Measurements from ENCODE around the gene SRSF12.
"Not testable (repeated sequence)": the region's sequence is repeated elsewhere in the genome, so short reads cannot be mapped to it uniquely, and the experiment has no call there.

Gene SRSF12

DNA sequence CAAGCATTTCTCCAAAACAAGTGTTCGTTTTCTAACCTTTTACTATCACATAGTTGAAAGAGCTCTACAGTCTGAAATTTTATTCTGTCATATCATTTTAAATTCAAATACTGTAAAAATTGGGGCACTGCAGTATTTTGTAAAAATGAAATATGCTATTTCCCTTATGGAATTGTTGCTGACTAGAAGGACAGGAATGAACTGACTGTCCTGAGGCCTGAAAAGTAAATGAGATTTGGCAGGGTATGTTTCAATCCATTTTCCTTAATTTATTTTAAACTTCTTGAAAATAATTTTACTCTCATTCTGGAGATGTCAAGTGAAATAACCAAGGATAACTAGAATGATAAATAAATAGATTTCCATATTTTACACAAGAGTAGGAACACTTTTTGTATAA lies 49.2 kb downstream of the SRSF12 start:
- H3K27ac ChIP-seq = no peak overlapping the region
- no peak for TF ChIP-seq ZFX (IDR thresholded peaks at IDR 0.05)
- TF ChIP-seq, protein P1, sequence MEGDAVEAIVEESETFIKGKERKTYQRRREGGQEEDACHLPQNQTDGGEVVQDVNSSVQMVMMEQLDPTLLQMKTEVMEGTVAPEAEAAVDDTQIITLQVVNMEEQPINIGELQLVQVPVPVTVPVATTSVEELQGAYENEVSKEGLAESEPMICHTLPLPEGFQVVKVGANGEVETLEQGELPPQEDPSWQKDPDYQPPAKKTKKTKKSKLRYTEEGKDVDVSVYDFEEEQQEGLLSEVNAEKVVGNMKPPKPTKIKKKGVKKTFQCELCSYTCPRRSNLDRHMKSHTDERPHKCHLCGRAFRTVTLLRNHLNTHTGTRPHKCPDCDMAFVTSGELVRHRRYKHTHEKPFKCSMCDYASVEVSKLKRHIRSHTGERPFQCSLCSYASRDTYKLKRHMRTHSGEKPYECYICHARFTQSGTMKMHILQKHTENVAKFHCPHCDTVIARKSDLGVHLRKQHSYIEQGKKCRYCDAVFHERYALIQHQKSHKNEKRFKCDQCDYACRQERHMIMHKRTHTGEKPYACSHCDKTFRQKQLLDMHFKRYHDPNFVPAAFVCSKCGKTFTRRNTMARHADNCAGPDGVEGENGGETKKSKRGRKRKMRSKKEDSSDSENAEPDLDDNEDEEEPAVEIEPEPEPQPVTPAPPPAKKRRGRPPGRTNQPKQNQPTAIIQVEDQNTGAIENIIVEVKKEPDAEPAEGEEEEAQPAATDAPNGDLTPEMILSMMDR (conservative IDR thresholded peaks at IDR 0.05) = no peak

DNA sequence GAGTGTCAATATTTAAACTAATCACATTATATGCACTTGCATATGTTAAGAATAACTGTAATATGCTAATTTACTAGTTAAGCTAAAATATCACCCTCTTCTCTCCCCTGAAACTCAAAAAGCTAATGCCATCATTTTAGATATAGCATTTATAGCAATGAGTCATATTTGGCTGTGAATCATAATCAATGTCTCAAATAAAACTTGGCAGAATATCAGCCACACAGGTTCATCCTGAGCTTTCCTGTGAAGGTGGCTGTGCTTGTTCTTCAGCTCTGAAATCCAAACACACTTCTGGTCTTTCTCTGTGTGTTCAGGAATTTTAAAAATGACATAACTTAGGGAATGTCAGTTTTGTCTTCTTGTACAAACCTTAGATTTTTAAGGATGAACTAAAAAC lies 50.1 kb downstream of the SRSF12 start:
- TF ChIP-seq, protein P1 (conservative IDR thresholded peaks at IDR 0.05) = no peak
- TF ChIP-seq ZFX (IDR thresholded peaks at IDR 0.05) = no peak
- H3K27ac ChIP-seq = no peak overlapping the region

DNA sequence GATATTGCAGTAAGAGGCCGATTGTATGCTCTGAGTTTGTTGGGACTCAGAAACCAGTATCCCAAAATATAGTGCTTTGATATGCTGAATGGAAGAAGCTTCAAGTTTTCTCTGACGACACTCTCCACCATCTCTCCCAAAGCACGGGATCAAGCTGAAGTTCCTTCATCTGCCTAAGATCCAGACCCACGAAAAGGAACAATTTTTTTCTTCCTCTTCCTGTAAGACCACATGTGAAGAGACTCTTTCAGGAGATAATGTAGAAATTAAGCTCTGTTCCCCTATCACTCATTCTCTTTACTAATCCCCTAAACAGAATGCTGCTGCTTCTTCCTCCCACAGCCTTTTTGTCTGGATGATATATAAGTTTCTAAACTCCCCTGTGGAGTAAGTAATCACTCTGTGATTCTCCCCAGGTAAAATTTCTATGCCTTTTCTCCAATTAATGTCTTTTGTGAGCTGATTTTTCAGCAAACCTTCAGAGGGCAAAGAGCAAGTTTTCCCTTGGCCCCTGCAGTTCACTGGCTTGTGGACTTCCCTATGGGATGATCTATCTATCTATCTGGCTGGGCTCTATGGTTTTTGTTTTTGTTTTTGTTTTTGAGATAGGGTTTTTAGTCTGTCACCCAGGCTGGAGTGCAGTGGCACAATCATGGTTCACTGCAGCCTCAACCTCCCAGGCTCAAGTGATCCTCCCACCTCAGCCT lies 50.8 kb downstream of the SRSF12 start:
- TF ChIP-seq ZFX (IDR thresholded peaks at IDR 0.05) = no peak
- TF ChIP-seq, protein P1 (conservative IDR thresholded peaks at IDR 0.05) = no peak
- H3K27ac ChIP-seq = no peak overlapping the region

DNA sequence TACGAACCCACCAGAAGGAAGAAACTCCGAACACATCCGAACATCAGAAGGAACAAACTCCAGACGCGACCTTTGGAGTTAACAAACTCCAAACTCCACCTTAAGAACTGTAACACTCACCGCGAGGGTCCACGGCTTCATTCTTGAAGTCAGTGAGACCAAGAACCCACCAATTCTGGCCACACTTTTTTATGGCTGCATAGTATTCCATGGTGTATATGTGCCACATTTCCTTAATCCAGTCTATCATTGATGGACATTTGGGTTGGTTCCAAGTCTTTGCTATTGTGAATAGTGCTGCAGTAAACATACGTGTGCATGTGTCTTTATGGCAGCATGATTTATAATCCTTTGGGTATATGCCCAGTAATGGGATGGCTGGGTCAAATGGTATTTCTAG lies 51.8 kb downstream of the SRSF12 start:
- not testable (repeated sequence) for H3K27ac ChIP-seq

DNA sequence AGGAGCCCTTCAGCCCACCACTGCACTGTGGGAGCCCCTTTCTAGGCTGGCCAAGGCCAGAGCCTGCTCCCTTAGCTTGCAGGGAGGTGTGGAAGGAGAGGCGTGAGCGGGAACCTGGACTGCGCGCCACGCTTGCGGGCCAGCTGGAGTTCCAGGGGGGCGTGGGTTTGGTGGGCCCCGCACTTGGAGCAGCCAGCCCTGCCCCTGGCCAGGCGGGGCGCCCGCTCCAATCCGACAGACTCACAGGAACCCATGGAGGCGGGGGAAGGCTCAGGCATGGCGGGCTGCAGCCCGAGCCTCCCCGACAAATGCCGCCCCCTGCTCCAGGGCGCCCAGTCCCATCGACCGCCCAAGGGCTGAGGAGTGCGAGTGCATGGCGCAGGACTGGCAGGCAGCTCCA lies 52.9 kb downstream of the SRSF12 start:
- not testable (repeated sequence) for H3K27ac ChIP-seq

DNA sequence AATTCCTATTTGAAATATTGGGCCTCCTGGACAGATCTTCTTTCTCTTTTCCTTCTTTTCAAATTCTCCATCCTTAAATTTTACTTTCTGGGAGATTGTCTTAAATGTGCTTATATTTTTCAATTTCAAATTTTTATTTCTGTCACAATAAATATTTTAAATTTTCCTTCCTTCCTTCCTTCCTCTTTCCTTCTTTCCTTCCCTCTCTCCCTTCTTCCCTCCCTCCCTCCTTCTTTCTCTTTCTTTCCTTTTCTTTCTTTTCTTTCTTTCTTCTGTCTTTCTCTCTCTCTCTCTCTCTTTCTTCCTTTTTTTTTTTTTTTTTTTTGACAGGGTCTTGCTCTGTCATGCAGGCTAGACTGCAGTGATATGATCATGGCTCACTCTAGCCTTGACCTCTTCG lies 54.0 kb downstream of the SRSF12 start:
- no peak for TF ChIP-seq ZFX (IDR thresholded peaks at IDR 0.05)
- TF ChIP-seq, protein P1 (conservative IDR thresholded peaks at IDR 0.05) = no peak
- no peak overlapping the region for H3K27ac ChIP-seq

DNA sequence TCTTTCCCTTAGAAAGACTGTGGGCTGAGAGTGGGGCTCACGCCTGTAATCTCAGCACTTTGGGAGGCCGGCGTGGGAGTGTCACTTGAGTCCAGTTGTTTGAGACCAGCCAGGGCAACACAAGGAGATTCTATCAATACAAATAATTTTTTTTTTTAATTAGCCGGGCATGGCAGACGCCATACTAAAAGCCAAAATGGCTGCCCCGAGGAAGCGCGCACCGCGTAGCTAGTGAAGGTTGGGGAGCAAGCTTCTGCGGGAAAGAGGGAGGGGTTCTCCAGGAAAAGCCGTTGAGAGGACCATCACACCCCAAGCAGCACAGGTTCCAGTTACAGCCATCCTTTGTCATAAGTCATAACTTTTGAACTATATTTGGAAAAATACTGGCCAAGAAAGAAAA lies 58.6 kb downstream of the SRSF12 start:
- no peak overlapping the region for H3K27ac ChIP-seq
- TF ChIP-seq, protein P1 (conservative IDR thresholded peaks at IDR 0.05) = no peak

DNA sequence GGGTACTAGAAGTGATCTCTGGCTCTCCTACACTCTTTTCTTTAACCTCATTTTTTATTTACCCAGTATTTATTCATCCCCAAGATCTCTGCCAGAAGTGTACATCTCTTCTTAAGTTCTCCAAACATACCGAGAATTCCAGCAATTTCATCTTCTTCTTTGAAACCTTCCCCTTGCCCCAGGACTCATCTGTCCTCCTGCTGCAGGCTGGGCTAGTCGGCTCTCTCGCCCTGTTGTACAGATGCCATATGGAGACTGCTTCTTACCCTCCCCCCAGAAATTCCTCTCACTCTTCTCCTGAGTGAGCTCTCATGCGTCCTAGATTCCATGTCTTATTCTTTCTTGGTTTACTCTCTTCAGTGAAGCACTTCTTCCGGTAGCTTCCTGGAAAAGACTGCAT lies 59.2 kb downstream of the SRSF12 start:
- H3K27ac ChIP-seq = no peak overlapping the region

More for the DNA sequence above, 59.2 kb downstream of the SRSF12 start:
- no peak for TF ChIP-seq ZFX (IDR thresholded peaks at IDR 0.05)
- TF ChIP-seq, protein P1 (conservative IDR thresholded peaks at IDR 0.05) = no peak
